SK-N-SH treated with all-trans-retinoic acid at 6 μM for 48 hours (cell line): ENCODE measurements around the gene NFIL3.

Experiments used
- ATAC-seq: fragments of 200-7000 bp; cut with Tn5 transposase; 3 replicates; pipeline ENCODE4 v1.9.1; 2020; ENCODE audit warnings: mild to moderate bottlenecking, moderate library complexity
- ARNTL ChIP-seq: fragments of 450-650 bp; formaldehyde crosslinking; IDR thresholded peaks from 2 replicates; pipeline ENCODE4 v1.5.0; 2020; ENCODE audit warnings: low read depth, mild to moderate bottlenecking, moderate library complexity, borderline replicate concordance
- BACH2 ChIP-seq: fragments of 250-450 bp; sonication (Bioruptor Pico); IDR thresholded peaks from 2 replicates; pipeline ENCODE4 v1.9.0; 2021; ENCODE audit warnings: mild to moderate bottlenecking, borderline replicate concordance
- ESRRG ChIP-seq: fragments of 250-450 bp; sonication (Bioruptor Pico); IDR thresholded peaks from 2 replicates; pipeline ENCODE4 v1.6.1; 2021; ENCODE audit warnings: mild to moderate bottlenecking
- GLIS3 ChIP-seq: fragments of 250-450 bp; sonication (Bioruptor Pico); IDR thresholded peaks from 2 replicates; pipeline ENCODE4 v1.5.0; 2020; ENCODE audit warnings: mild to moderate bottlenecking, moderate library complexity
- ISL1 ChIP-seq: fragments of 250-450 bp; sonication (Bioruptor Pico); IDR thresholded peaks from 2 replicates; pipeline ENCODE4 v2.1.2; 2022; ENCODE audit warnings: mild to moderate bottlenecking, moderate library complexity
- OSR1 ChIP-seq: fragments of 250-450 bp; sonication (Bioruptor Pico); IDR thresholded peaks from 2 replicates; pipeline ENCODE4 v1.8.0; 2022; ENCODE audit warnings: moderate library complexity, mild to moderate bottlenecking, inconsistent platforms
- SNAI2 ChIP-seq: fragments of 250-450 bp; sonication (Bioruptor Pico); IDR thresholded peaks from 2 replicates; pipeline ENCODE4 v1.5.0; 2020; ENCODE audit warnings: mild to moderate bottlenecking, moderate library complexity
- TCF4 ChIP-seq: fragments of 250-450 bp; sonication (Bioruptor Pico); IDR thresholded peaks from 2 replicates; pipeline ENCODE4 v1.8.0; 2021; ENCODE audit warnings: mild to moderate bottlenecking, moderate library complexity, borderline replicate concordance
- TOX ChIP-seq: fragments of 250-450 bp; sonication (Bioruptor Pico); IDR thresholded peaks from 2 replicates; pipeline ENCODE4 v1.8.0; 2021; ENCODE audit warnings: mild to moderate bottlenecking, moderate library complexity, borderline replicate concordance
- TSHZ2 ChIP-seq: fragments of 250-450 bp; sonication (Bioruptor Pico); IDR thresholded peaks from 2 replicates; pipeline ENCODE4 v1.5.0; 2020; ENCODE audit warnings: mild to moderate bottlenecking, moderate library complexity
- ZC3H10 ChIP-seq: fragments of 250-450 bp; sonication (Bioruptor Pico); IDR thresholded peaks from 2 replicates; pipeline ENCODE4 v1.5.1; 2021; ENCODE audit warnings: mild to moderate bottlenecking, moderate library complexity
- ZFP3 ChIP-seq: fragments of 250-450 bp; sonication (Bioruptor Pico); IDR thresholded peaks from 2 replicates; pipeline ENCODE4 v1.5.0; 2020; ENCODE audit warnings: mild to moderate bottlenecking, moderate library complexity
- ZFP30 ChIP-seq: fragments of 450-650 bp; formaldehyde crosslinking; IDR thresholded peaks from 2 replicates; pipeline ENCODE4 v1.5.0; 2022; ENCODE audit warnings: mild to moderate bottlenecking, moderate library complexity
- ZNF565 ChIP-seq: fragments of 450-650 bp; formaldehyde crosslinking; conservative IDR thresholded peaks from 2 replicates; pipeline ENCODE4 v1.5.0; 2020; ENCODE audit warnings: low read depth, mild to moderate bottlenecking, moderate library complexity
- TF ChIP-seq, protein P1 (sequence below): fragments of 250-450 bp; sonication (Bioruptor Pico); IDR thresholded peaks from 2 replicates; pipeline ENCODE4 v1.5.1; 2021; ENCODE audit warnings: mild to moderate bottlenecking, moderate library complexity
- TF ChIP-seq, protein P2 (sequence below): fragments of 250-450 bp; sonication (Bioruptor Pico); IDR thresholded peaks from 2 replicates; pipeline ENCODE4 v1.5.1; 2020; ENCODE audit warnings: low read depth, mild to moderate bottlenecking, moderate library complexity
- TF ChIP-seq, protein P3 (sequence below): fragments of 250-450 bp; sonication (Bioruptor Pico); IDR thresholded peaks from 2 replicates; pipeline ENCODE4 v1.8.0; 2021; ENCODE audit warnings: low read depth, mild to moderate bottlenecking, moderate library complexity, borderline replicate concordance

The NFIL3 gene

GRCh38 chr9:91384954-91385353, 38.7 kb downstream of the NFIL3 start:
- no peak for TF ChIP-seq OSR1 (CRISPR knock-in tag)
- TF ChIP-seq, protein P1, sequence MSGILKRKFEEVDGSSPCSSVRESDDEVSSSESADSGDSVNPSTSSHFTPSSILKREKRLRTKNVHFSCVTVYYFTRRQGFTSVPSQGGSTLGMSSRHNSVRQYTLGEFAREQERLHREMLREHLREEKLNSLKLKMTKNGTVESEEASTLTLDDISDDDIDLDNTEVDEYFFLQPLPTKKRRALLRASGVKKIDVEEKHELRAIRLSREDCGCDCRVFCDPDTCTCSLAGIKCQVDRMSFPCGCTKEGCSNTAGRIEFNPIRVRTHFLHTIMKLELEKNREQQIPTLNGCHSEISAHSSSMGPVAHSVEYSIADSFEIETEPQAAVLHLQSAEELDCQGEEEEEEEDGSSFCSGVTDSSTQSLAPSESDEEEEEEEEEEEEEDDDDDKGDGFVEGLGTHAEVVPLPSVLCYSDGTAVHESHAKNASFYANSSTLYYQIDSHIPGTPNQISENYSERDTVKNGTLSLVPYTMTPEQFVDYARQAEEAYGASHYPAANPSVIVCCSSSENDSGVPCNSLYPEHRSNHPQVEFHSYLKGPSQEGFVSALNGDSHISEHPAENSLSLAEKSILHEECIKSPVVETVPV = no peak
- TF ChIP-seq, protein P2, sequence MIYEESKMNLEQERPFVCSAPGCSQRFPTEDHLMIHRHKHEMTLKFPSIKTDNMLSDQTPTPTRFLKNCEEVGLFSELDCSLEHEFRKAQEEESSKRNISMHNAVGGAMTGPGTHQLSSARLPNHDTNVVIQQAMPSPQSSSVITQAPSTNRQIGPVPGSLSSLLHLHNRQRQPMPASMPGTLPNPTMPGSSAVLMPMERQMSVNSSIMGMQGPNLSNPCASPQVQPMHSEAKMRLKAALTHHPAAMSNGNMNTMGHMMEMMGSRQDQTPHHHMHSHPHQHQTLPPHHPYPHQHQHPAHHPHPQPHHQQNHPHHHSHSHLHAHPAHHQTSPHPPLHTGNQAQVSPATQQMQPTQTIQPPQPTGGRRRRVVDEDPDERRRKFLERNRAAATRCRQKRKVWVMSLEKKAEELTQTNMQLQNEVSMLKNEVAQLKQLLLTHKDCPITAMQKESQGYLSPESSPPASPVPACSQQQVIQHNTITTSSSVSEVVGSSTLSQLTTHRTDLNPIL (CRISPR knock-in tag) = no peak
- no peak for TF ChIP-seq TCF4 (CRISPR knock-in tag)
- no peak for ATAC-seq

GRCh38 chr9:91383577-91383976, 40.1 kb downstream of the NFIL3 start:
- no peak for TF ChIP-seq OSR1 (CRISPR knock-in tag)
- TF ChIP-seq TSHZ2 (CRISPR knock-in tag) = no peak
- no peak for TF ChIP-seq ZFP3 (CRISPR knock-in tag)
- TF ChIP-seq BACH2 (CRISPR knock-in tag) = no peak
- no peak for TF ChIP-seq SNAI2 (CRISPR knock-in tag)
- no peak for TF ChIP-seq ZFP30 (CRISPR knock-in tag)
- TF ChIP-seq, protein P2 (CRISPR knock-in tag) = no peak
- TF ChIP-seq, protein P3, sequence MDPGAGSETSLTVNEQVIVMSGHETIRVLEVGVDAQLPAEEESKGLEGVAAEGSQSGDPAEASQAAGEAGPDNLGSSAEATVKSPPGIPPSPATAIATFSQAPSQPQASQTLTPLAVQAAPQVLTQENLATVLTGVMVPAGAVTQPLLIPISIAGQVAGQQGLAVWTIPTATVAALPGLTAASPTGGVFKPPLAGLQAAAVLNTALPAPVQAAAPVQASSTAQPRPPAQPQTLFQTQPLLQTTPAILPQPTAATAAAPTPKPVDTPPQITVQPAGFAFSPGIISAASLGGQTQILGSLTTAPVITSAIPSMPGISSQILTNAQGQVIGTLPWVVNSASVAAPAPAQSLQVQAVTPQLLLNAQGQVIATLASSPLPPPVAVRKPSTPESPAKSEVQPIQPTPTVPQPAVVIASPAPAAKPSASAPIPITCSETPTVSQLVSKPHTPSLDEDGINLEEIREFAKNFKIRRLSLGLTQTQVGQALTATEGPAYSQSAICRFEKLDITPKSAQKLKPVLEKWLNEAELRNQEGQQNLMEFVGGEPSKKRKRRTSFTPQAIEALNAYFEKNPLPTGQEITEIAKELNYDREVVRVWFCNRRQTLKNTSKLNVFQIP (CRISPR knock-in tag) = no peak
- no peak for TF ChIP-seq TOX (CRISPR knock-in tag)
- ATAC-seq = no peak

GRCh38 chr9:91382298-91382697, 41.3 kb downstream of the NFIL3 start:
- no peak for TF ChIP-seq ARNTL (CRISPR knock-in tag)
- TF ChIP-seq GLIS3 (CRISPR knock-in tag) = no peak
- no peak for TF ChIP-seq TOX (CRISPR knock-in tag)
- no peak for TF ChIP-seq ESRRG (CRISPR knock-in tag)
- TF ChIP-seq, protein P1 = no peak
- TF ChIP-seq ZFP30 (CRISPR knock-in tag) = no peak
- no peak for TF ChIP-seq ISL1 (CRISPR knock-in tag)
- TF ChIP-seq, protein P2 (CRISPR knock-in tag) = no peak
- no peak for TF ChIP-seq TCF4 (CRISPR knock-in tag)
- no peak for TF ChIP-seq TSHZ2 (CRISPR knock-in tag)
- TF ChIP-seq, protein P3 (CRISPR knock-in tag) = no peak
- no peak for TF ChIP-seq ZC3H10 (CRISPR knock-in tag)
- no peak for TF ChIP-seq ZNF565
- ATAC-seq = no peak
